Neural crest cell (in vitro differentiated cells): ENCODE data around the gene PCDH8. TPM values are rescaled to one million over a fixed set of nuclear protein-coding genes. Genes with fewer than 3 reads are reported as not detected.

ENCODE experiments used
- DNase-seq: peaks from one replicate; pipeline ENCODE4 v3.0.0; 2021; ENCODE audit warnings: low read depth, mixed read lengths, low spot score
- H3K27ac Mint-ChIP-seq: one replicate; pipeline ENCODE4 v1.8.0; 2021; ENCODE audit warnings: mild to moderate bottlenecking, mixed read lengths; ENCODE audit not compliant: unreplicated experiment
- H3K27me3 Mint-ChIP-seq: 2 replicates; pipeline ENCODE4 v1.8.0; 2021; ENCODE audit warnings: low read depth, mild to moderate bottlenecking, mixed read lengths
- H3K36me3 Mint-ChIP-seq: 2 replicates; pipeline ENCODE4 v1.8.0; 2021; ENCODE audit warnings: low read depth, mild to moderate bottlenecking, mixed read lengths
- H3K4me1 Mint-ChIP-seq: 2 replicates; pipeline ENCODE4 v1.8.0; 2021; ENCODE audit warnings: mixed read lengths
- H3K4me3 Mint-ChIP-seq: one replicate; pipeline ENCODE4 v1.8.0; 2021; ENCODE audit warnings: mild to moderate bottlenecking, mixed read lengths
- H3K9me3 Mint-ChIP-seq: 2 replicates; pipeline ENCODE4 v1.8.0; 2021; ENCODE audit warnings: mixed read lengths
- total RNA-seq: library from RNA; stranded (reverse); gene quantifications from 2 replicates; pipeline ENCODE4 v1.2.1, GENCODE V29; 2021
- TF ChIP-seq, protein P1 (sequence below): fragments of 200-600 bp; sonication (generic); conservative IDR thresholded peaks from 2 replicates; pipeline ENCODE4 v1.5.0; 2021; ENCODE audit warnings: antibody characterized with exemption, mild to moderate bottlenecking

The PCDH8 gene
- total RNA-seq, 1 donor from 2014 or later, result 14.6 TPM

DNA sequence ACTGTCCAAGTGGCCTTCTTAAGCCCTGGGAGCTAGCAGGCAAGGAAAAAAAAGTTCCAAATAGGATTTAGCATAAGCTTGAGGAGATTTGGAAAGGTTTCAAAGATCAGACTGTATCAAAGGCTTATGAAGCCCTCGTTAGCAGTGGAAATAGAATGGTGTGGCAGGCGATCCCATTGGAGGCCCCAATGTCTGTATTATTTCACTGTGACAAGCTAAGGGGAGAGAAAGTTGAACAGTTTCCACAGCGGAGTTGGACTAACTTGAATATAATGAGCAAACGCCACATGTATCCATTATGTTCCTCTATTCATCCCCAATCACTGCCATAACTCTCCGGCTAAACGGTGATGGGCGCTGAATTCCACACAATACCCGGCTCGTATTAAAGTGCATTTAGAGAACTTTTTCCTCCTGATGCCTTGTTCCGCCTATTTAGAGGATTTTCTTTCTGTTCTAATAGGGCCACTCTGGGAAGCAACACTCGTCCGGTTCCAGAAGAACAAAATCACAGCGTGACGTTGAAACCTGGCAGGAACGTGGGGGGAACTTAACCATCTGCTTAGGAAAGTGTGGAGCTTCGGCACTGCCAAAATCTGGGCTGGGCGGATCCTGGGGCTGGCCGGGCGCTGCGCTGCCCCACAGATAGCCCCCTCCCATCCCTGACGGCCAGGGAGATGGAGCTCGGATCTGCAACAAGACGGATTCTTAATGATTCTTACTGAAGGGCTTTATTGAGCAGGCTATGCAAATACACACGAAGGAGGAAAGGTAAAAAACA, 1.0 kb upstream of the PCDH8 start:
- no peaks in the 10 kb centered on the region for H3K9me3 Mint-ChIP-seq
- no peak overlapping the region for H3K27ac Mint-ChIP-seq
- TF ChIP-seq, protein P1, sequence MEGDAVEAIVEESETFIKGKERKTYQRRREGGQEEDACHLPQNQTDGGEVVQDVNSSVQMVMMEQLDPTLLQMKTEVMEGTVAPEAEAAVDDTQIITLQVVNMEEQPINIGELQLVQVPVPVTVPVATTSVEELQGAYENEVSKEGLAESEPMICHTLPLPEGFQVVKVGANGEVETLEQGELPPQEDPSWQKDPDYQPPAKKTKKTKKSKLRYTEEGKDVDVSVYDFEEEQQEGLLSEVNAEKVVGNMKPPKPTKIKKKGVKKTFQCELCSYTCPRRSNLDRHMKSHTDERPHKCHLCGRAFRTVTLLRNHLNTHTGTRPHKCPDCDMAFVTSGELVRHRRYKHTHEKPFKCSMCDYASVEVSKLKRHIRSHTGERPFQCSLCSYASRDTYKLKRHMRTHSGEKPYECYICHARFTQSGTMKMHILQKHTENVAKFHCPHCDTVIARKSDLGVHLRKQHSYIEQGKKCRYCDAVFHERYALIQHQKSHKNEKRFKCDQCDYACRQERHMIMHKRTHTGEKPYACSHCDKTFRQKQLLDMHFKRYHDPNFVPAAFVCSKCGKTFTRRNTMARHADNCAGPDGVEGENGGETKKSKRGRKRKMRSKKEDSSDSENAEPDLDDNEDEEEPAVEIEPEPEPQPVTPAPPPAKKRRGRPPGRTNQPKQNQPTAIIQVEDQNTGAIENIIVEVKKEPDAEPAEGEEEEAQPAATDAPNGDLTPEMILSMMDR, result no peak
- no peak for DNase-seq
- H3K27me3 Mint-ChIP-seq, result peaks cover 57% of the 10 kb centered on the region
- peak overlapping the region; percentile 89 for H3K4me3 Mint-ChIP-seq
- H3K4me1 Mint-ChIP-seq, result peaks cover 52% of the 10 kb centered on the region
- H3K36me3 Mint-ChIP-seq, result peaks cover 3% of the 10 kb centered on the region

DNA sequence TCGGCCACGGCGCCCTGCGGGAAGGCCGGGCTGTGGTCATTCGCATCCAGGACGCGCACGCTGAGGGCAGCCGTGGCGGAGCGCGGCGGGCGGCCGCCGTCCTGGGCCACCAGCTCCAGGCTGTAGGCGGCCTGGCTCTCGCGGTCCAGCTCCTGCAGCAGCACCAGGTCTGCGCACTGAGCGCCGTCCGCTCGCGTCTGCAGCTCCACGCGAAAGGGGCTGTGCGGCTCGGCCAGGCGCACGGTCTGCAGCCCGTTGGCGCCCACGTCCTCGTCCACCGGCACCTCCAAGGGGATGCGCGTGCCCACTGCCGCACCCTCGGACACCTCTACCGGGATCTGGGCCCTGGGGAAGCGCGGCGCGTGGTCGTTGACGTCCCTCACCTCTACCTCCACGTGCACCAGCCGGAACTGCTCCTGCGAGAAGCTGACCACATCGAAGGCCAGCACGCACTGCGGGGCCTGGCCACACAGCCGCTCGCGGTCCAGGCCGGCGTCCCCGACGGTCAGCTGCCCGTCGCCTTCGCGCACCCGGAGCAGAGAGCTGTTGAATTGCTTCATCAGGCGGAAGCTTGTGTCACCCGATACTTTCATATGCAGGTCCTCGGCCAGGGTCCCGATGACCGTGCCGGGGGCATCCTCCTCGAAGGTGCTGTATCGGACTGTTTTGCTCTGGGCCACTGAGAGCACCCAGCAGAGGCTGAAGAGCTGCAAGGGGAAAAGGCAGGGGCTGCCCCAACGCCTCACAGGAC, 583 bp downstream of the PCDH8 start:
- DNase-seq, result no peak
- Mint-ChIP-seq H3K9me3 (no peaks in the 10 kb centered on the region), H3K4me1 (peaks cover 50% of the 10 kb centered on the region), H3K4me3 (peak overlapping the region; percentile 89), H3K27me3 (peaks cover 72% of the 10 kb centered on the region), H3K36me3 (peaks cover 5% of the 10 kb centered on the region), H3K27ac (no peak overlapping the region)
- TF ChIP-seq, protein P1, result no peak

DNA sequence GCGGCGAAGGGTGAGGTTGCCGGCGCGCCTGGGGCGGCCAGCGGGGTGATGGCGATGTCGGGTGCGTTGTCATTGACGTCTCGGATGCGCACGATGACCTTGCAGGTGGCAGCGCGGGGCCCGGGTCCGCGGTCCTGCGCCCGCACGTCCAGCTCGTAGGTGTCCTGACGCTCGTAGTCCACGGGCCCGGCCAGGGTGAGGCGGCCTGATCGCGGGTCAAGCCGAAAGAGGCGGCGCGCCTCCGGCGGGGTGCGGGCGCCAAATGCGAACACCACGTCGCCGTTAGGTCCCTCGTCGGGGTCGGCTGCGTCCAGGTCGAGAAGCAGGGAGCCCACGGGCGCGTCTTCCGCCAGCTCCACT, 1.1 kb downstream of the PCDH8 start:
- no peaks in the 10 kb centered on the region for H3K9me3 Mint-ChIP-seq
- peaks cover 78% of the 10 kb centered on the region for H3K27me3 Mint-ChIP-seq
- no peak overlapping the region for H3K27ac Mint-ChIP-seq
- H3K4me1 Mint-ChIP-seq, result peaks cover 45% of the 10 kb centered on the region
- DNase-seq, result no peak
- no peak overlapping the region for H3K4me3 Mint-ChIP-seq
- H3K36me3 Mint-ChIP-seq, result peaks cover 5% of the 10 kb centered on the region
- TF ChIP-seq, protein P1, result no peak

- Mint-ChIP-seq H3K36me3 (peaks cover 5% of the 10 kb centered on the region), H3K4me1 (peaks cover 39% of the 10 kb centered on the region), H3K9me3 (no peaks in the 10 kb centered on the region), H3K27ac (no peak overlapping the region), H3K27me3 (peaks cover 83% of the 10 kb centered on the region), H3K4me3 (peak overlapping the region; percentile 84)
- TF ChIP-seq, protein P1, result peak; percentile 62
- peak; percentile 86 for DNase-seq
Observed at GRCh38 chr13:52846567-52847321, 1.7 kb downstream of the PCDH8 start.

DNA sequence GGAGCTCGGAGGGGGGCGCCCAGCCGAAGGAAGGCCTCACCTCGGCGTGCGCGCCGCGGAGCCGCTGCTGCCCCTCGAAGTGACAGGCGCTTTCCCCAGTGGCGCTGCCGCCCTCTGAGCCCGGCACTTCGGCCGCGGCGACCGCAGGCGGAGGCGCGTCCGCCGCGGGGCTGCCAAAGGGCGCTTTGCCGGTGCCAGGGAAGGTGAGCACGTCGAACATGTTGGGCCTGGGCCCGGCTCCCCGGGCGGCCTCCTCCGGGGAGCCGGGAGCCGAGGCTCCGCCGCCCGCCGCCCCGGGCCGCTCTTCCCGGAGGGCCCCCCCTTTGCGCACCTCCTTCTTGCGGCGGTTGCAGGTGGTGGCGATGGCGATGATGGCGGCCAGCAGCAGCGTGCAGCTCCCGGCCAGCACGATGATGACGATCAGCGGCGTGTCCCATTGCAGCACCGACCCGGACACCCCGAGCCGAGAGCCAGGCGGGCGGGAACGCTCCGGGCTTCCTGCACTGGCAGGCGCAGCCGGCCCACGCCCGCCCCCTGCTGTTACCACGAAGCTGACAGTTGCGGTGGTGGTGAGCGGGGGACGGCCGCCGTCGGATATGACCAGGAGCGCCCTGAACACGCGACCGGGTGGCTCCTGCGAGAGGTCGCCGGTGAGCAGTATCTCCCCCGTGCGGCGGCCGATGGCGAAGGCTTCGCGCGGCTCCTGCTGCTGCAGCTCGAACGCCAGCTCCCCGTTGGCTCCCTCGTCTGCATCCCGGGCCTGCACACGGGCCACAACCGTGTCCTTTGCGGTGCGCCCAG, 2.5 kb downstream of the PCDH8 start:
- TF ChIP-seq, protein P1, result peak; percentile 61
- H3K9me3 Mint-ChIP-seq, result no peaks in the 10 kb centered on the region
- H3K4me1 Mint-ChIP-seq, result peaks cover 36% of the 10 kb centered on the region
- peaks cover 82% of the 10 kb centered on the region for H3K27me3 Mint-ChIP-seq
- peaks cover 5% of the 10 kb centered on the region for H3K36me3 Mint-ChIP-seq
- DNase-seq, result peak; percentile 61
- peak overlapping the region; percentile 84 for H3K4me3 Mint-ChIP-seq
- no peak overlapping the region for H3K27ac Mint-ChIP-seq
